OCI-M1 (cell line): ENCODE measurements around the gene CORO6.

Source experiments
- DNase-seq: peaks from one replicate; lab custom pipeline; 2025; lab: John Stamatoyannopoulos, UW

The CORO6 gene

GRCh38 chr17:29590411-29591145 lies 32.1 kb downstream of the CORO6 start:
- DNase-seq: no peak

- peak; percentile 95 for DNase-seq
These were observed 32.9 kb downstream of the CORO6 start, which contains the start of gene GIT1 for GRCh38 chr17:29589524-29590410. GIT1 (minus strand) TSS chr17:29589648; CDS start chr17:29589378, 270 bp downstream.

- peak; percentile 66 for DNase-seq
These were observed 33.9 kb downstream of the CORO6 start for GRCh38 chr17:29588562-29589411.

GRCh38 chr17:29588017-29588561 lies 34.6 kb downstream of the CORO6 start:
- DNase-seq: no peak

- no peak for DNase-seq
These were observed 35.1 kb downstream of the CORO6 start for GRCh38 chr17:29587591-29587990.

GRCh38 chr17:29586676-29587469 lies 35.8 kb downstream of the CORO6 start:
- no peak for DNase-seq

- no peak for DNase-seq
These were observed 37.5 kb downstream of the CORO6 start for GRCh38 chr17:29585080-29585751.

- no peak for DNase-seq
These were observed 38.1 kb downstream of the CORO6 start for GRCh38 chr17:29584452-29585079.

- DNase-seq: no peak
These were observed 39.1 kb downstream of the CORO6 start for GRCh38 chr17:29583324-29584248.

- no peak for DNase-seq
These were observed 39.9 kb downstream of the CORO6 start for GRCh38 chr17:29582772-29583171.

- DNase-seq: no peak
These were observed 40.4 kb downstream of the CORO6 start for GRCh38 chr17:29582254-29582765.

- no peak for DNase-seq
These were observed 41.0 kb downstream of the CORO6 start for GRCh38 chr17:29581583-29582253.

- DNase-seq: peak; percentile 92
These were observed 42.6 kb downstream of the CORO6 start for GRCh38 chr17:29579866-29580771.

GRCh38 chr17:29578626-29579485 lies 43.9 kb downstream of the CORO6 start:
- DNase-seq: no peak

- DNase-seq: no peak
These were observed 45.1 kb downstream of the CORO6 start for GRCh38 chr17:29577385-29578211.
